Fibroblast of skin of back (primary cell): ENCODE measurements around the gene AP1G2.
"Not testable (repeated sequence)": the region's sequence is repeated elsewhere in the genome, so short reads cannot be mapped to it uniquely, and the experiment has no call there.

Experiments
- DNase-seq: peaks from one replicate; pipeline ENCODE4 v3.0.0-alpha.2; 2013

AP1G2 gene

GRCh38 chr14:23537351-23538049 lies 30.1 kb downstream of the AP1G2 start:
- no peak for DNase-seq

- not testable (repeated sequence) for DNase-seq
These were observed 30.7 kb downstream of the AP1G2 start for GRCh38 chr14:23536906-23537305.

GRCh38 chr14:23536494-23536893 lies 31.1 kb downstream of the AP1G2 start:
- no peak for DNase-seq

- DNase-seq: no peak
These were observed 31.6 kb downstream of the AP1G2 start for GRCh38 chr14:23535943-23536342.

GRCh38 chr14:23533652-23534435 lies 33.7 kb downstream of the AP1G2 start:
- no peak for DNase-seq

- DNase-seq: no peak
These were observed 34.9 kb downstream of the AP1G2 start for GRCh38 chr14:23532658-23533057.

GRCh38 chr14:23531391-23531790 lies 36.2 kb downstream of the AP1G2 start:
- DNase-seq: no peak

- no peak for DNase-seq
These were observed 37.1 kb downstream of the AP1G2 start for GRCh38 chr14:23530375-23531055.

GRCh38 chr14:23529016-23529415 lies 38.6 kb downstream of the AP1G2 start:
- no peak for DNase-seq

GRCh38 chr14:23528555-23528954 lies 39.0 kb downstream of the AP1G2 start:
- no peak for DNase-seq

- no peak for DNase-seq
These were observed 42.0 kb downstream of the AP1G2 start for GRCh38 chr14:23525611-23526010.

GRCh38 chr14:23524954-23525353 lies 42.6 kb downstream of the AP1G2 start:
- DNase-seq: no peak

GRCh38 chr14:23523229-23524016 lies 44.2 kb downstream of the AP1G2 start:
- DNase-seq: no peak

GRCh38 chr14:23522643-23523198 lies 44.9 kb downstream of the AP1G2 start:
- no peak for DNase-seq

- no peak for DNase-seq
These were observed 45.6 kb downstream of the AP1G2 start for GRCh38 chr14:23521785-23522640.

GRCh38 chr14:23520899-23521533 lies 46.6 kb downstream of the AP1G2 start:
- no peak for DNase-seq

- DNase-seq: no peak
These were observed 48.9 kb downstream of the AP1G2 start for GRCh38 chr14:23518709-23519108.

GRCh38 chr14:23517650-23518326 lies 49.8 kb downstream of the AP1G2 start:
- no peak for DNase-seq

- no peak for DNase-seq
These were observed 53.0 kb downstream of the AP1G2 start for GRCh38 chr14:23514644-23514957.
